HG03139 (cell line): ENCODE data around the gene MOB1A.
"Not testable (repeated sequence)": the region's sequence is repeated elsewhere in the genome, so short reads cannot be mapped to it uniquely, and the experiment has no call there.

Experiments used
- ATAC-seq: cut with Tn5 transposase; IDR thresholded peaks from one replicate; pipeline ENCODE4 v1.9.1; 2021; ENCODE audit not compliant: unreplicated experiment

The MOB1A gene

GRCh38 chr2:74149570-74150319, 28.9 kb downstream of the MOB1A start:
- ATAC-seq = no peak

- ATAC-seq = no peak
Measured at GRCh38 chr2:74149247-74149525, 29.5 kb downstream of the MOB1A start.

- ATAC-seq = no peak
Measured at GRCh38 chr2:74148457-74149246, 30.0 kb downstream of the MOB1A start.

- ATAC-seq = peak; percentile 88
Measured at GRCh38 chr2:74147727-74148456, 30.8 kb downstream of the MOB1A start, which contains the start of gene BOLA3. Gene BOLA3 (minus strand): TSS chr2:74147912. CDS start chr2:74147874, 38 bp downstream.

GRCh38 chr2:74146929-74147726, 31.6 kb downstream of the MOB1A start:
- no peak for ATAC-seq

- no peak for ATAC-seq
Measured at GRCh38 chr2:74142340-74142739, 36.3 kb downstream of the MOB1A start.

DNA sequence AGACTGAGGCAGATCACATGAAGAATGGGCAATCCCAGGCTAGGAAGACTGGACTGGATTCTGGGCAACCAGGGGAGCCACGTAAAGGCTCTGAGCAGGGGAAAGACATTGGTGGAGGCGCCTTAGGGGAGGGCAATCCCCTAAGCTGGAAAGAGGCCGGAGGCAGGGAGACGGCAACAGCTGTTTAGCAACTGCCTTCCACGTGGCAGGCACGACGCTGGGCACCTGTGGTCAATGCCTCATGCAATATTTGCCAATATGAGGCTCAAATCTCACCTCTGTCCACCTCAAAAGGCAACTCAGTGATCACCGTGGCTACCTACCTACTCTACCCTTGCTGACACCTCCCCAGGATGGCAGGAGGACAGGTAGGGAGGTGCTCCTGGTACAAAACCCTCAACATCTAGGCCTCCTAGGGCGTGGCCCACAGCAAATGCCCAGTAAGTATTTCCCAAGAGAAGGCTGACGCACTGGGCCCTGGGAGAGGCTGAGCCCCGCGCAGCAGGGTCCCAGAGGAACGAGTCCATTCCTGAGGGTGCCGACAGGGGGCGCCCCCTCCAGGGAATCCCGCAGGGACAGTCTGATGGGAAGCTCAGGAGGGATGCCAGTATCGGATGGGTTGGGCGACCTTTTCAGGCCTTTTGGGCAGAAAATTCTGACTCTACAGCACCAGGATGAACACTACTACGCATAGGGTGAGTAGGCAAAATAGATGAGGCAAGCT, 39.9 kb downstream of the MOB1A start:
- ATAC-seq = no peak

- no peak for ATAC-seq
Measured at GRCh38 chr2:74137651-74138599, 40.8 kb downstream of the MOB1A start.

- ATAC-seq = no peak
Measured at GRCh38 chr2:74131901-74132300, 46.8 kb downstream of the MOB1A start.

DNA sequence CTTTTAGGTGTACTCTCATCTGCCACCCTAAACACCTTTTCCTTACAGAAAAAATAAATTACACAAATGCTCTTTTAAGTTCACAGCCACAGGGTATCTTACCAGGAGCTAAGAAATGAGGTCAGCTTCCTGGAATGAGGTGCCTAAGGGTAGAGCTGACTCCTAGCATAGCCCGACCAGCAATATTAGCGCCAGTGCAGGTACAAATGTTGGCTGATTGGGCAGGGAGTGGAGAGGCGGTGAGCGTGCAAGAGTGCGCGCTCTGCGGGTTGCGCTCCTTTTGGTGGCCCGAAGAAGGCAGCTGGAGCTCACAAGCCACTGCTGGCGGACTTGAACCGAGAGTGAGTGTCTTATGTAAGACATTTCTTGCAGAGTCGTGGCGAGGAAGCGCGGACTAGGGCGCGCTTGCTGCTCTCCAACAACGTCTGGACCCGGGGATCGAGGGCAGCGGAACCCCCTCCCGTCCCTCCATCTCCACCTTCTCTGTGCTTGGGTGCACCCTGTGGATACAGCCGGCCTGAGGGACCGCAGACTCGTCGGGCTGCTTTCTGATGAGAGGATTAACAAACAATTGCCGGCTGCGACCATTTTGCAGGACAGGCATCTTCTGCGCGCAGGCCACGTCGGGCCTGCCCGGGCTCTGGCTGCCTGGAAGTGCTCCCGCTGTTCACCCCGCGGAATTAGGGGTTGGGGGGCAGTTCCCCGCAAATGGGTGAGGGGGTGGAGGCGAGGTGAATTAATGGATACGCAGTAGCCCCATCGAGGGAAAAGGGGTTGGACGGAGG, 48.3 kb downstream of the MOB1A start:
- no peak for ATAC-seq

GRCh38 chr2:74128206-74128605, 50.5 kb downstream of the MOB1A start:
- ATAC-seq = no peak

DNA sequence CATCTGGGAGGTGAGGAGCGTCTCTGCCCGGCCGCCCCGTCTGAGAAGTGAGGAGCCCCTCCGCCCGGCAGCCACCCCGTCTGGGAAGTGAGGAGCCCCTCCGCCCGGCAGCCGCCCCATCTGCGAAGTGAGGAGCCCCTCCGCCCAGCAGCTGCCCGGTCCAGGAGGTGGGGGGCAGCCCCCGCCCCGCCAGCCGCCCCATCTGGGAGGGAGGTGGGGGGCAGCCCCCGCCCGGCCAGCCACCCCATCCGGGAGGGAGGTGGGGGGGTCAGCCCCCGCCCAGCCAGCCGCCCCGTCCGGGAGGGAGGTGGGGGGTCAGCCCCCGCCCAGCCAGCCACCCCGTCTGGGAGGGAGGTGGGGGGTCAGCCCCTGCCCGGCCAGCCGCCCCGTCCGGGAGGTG, 54.7 kb downstream of the MOB1A start:
- ATAC-seq = not testable (repeated sequence)

GRCh38 chr2:74121846-74122245, 56.8 kb downstream of the MOB1A start:
- ATAC-seq = not testable (repeated sequence)

GRCh38 chr2:74119912-74120825, 58.5 kb downstream of the MOB1A start:
- peak; percentile 91 for ATAC-seq

- ATAC-seq = no peak
Measured at GRCh38 chr2:74119339-74119738, 59.3 kb downstream of the MOB1A start.

GRCh38 chr2:74111380-74111779, 67.3 kb downstream of the MOB1A start:
- ATAC-seq = no peak

DNA sequence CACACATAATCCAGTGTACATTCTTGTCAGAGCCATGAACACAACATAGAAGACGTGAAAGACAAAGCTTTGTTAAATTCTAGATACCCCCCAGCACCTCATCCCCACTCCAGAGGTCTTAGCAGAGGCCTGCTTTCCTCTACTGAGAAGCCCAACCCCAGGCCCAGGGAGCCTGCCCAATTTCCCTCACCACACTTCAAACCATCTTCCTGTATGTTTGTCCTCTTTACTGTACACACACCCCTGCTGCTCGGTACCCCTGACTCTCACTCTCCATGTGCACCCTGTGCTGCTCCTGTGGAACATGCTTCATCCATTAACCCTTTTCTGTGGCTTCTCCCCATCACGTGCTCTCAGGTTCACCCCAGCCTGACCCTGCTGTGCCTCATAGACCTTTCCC, 68.1 kb downstream of the MOB1A start:
- ATAC-seq = no peak
